ENCODE results near the gene RASSF5.

Gene RASSF5

GRCh38 chr1:206591226-206591625, 83.9 kb downstream of the RASSF5 start:
- H3K4me2 ChIP-seq (ENCODE audit: low read length) = no peak overlapping the region
- H3K36me3 ChIP-seq (replicated peaks; ENCODE audit: low read depth, low read length) = peaks cover 78% of the 10 kb centered on the region
- no peak overlapping the region for H2AFZ ChIP-seq (ENCODE audit: low read depth, low read length)
- peaks cover 5% of the 10 kb centered on the region; the same call in 1 of the 2 replicates for H4K20me1 ChIP-seq (ENCODE audit: insufficient read depth, low read length)
- H3K27me3 ChIP-seq (ENCODE audit: low read depth, low read length) = no peaks in the 10 kb centered on the region
- H3K27ac ChIP-seq (ENCODE audit: low read length) = no peak overlapping the region
- no peak overlapping the region for H3K4me3 ChIP-seq (ENCODE audit: low read length)
- no peaks in the 10 kb centered on the region for H3K79me2 ChIP-seq (ENCODE audit: low read length)
- H3K4me1 ChIP-seq (ENCODE audit: low read length) = peaks cover 5% of the 10 kb centered on the region; the same call in 1 of the 2 replicates
- no peak overlapping the region for H3K9ac ChIP-seq (ENCODE audit: low read length)
- TF ChIP-seq EZH2phosphoT487 (IDR thresholded peaks at IDR 0.05; ENCODE audit: low read depth) = no peak
- TF ChIP-seq CTCF (IDR thresholded peaks at IDR 0.05; ENCODE audit: low read depth, low read length) = no peak
- no peaks in the 10 kb centered on the region for H3K9me3 ChIP-seq (ENCODE audit: insufficient read depth, low read length)

- H3K27ac ChIP-seq (ENCODE audit: low read length) = no peak overlapping the region
- H3K36me3 ChIP-seq (replicated peaks; ENCODE audit: low read depth, low read length) = peaks cover 75% of the 10 kb centered on the region
Observed at GRCh38 chr1:206591696-206592095, 84.4 kb downstream of the RASSF5 start.

GRCh38 chr1:206593351-206593925, 86.1 kb downstream of the RASSF5 start:
- Histone ChIP-seq H3K36me3 (replicated peaks; ENCODE audit: low read depth, low read length) (peaks cover 71% of the 10 kb centered on the region), H3K4me3 (ENCODE audit: low read length) (no peak overlapping the region)
- TF ChIP-seq CTCF (IDR thresholded peaks at IDR 0.05; ENCODE audit: low read depth, low read length) (no peak), EZH2phosphoT487 (IDR thresholded peaks at IDR 0.05; ENCODE audit: low read depth) (no peak)

More at GRCh38 chr1:206591696-206592095, 84.4 kb downstream of the RASSF5 start:
- H4K20me1 ChIP-seq (ENCODE audit: insufficient read depth, low read length) = peaks cover 5% of the 10 kb centered on the region; the same call in 1 of the 2 replicates
- H2AFZ ChIP-seq (ENCODE audit: low read depth, low read length) = no peak overlapping the region
- no peak overlapping the region for H3K4me3 ChIP-seq (ENCODE audit: low read length)
- no peak overlapping the region for H3K4me2 ChIP-seq (ENCODE audit: low read length)
- no peaks in the 10 kb centered on the region for H3K27me3 ChIP-seq (ENCODE audit: low read depth, low read length)
- TF ChIP-seq EZH2phosphoT487 (IDR thresholded peaks at IDR 0.05; ENCODE audit: low read depth) = no peak
- TF ChIP-seq CTCF (IDR thresholded peaks at IDR 0.05; ENCODE audit: low read depth, low read length) = no peak
- H3K9me3 ChIP-seq (ENCODE audit: insufficient read depth, low read length) = no peaks in the 10 kb centered on the region
- H3K79me2 ChIP-seq (ENCODE audit: low read length) = no peaks in the 10 kb centered on the region
- H3K4me1 ChIP-seq (ENCODE audit: low read length) = peaks cover 5% of the 10 kb centered on the region; the same call in 1 of the 2 replicates
- no peak overlapping the region for H3K9ac ChIP-seq (ENCODE audit: low read length)

GRCh38 chr1:206595581-206596318, 88.4 kb downstream of the RASSF5 start:
- Histone ChIP-seq H3K4me3 (ENCODE audit: low read length) (no peak overlapping the region), H3K4me1 (ENCODE audit: low read length) (no peaks in the 10 kb centered on the region), H3K27ac (ENCODE audit: low read length) (no peak overlapping the region), H3K4me2 (ENCODE audit: low read length) (no peak overlapping the region), H4K20me1 (ENCODE audit: insufficient read depth, low read length) (no peaks in the 10 kb centered on the region), H3K9ac (ENCODE audit: low read length) (no peak overlapping the region), H3K27me3 (ENCODE audit: low read depth, low read length) (no peaks in the 10 kb centered on the region), H3K79me2 (ENCODE audit: low read length) (no peaks in the 10 kb centered on the region), H3K9me3 (ENCODE audit: insufficient read depth, low read length) (no peaks in the 10 kb centered on the region), H2AFZ (ENCODE audit: low read depth, low read length) (no peak overlapping the region), H3K36me3 (replicated peaks; ENCODE audit: low read depth, low read length) (peaks cover 69% of the 10 kb centered on the region)
- TF ChIP-seq EZH2phosphoT487 (IDR thresholded peaks at IDR 0.05; ENCODE audit: low read depth) (no peak), CTCF (IDR thresholded peaks at IDR 0.05; ENCODE audit: low read depth, low read length) (no peak)

More at GRCh38 chr1:206593351-206593925, 86.1 kb downstream of the RASSF5 start:
- H3K9me3 ChIP-seq (ENCODE audit: insufficient read depth, low read length) = no peaks in the 10 kb centered on the region
- peaks cover 5% of the 10 kb centered on the region; the same call in 1 of the 2 replicates for H3K4me1 ChIP-seq (ENCODE audit: low read length)
- H3K4me2 ChIP-seq (ENCODE audit: low read length) = no peak overlapping the region
- no peak overlapping the region for H3K9ac ChIP-seq (ENCODE audit: low read length)
- H3K27ac ChIP-seq (ENCODE audit: low read length) = no peak overlapping the region
- no peaks in the 10 kb centered on the region for H3K27me3 ChIP-seq (ENCODE audit: low read depth, low read length)
- H3K79me2 ChIP-seq (ENCODE audit: low read length) = no peaks in the 10 kb centered on the region
- H4K20me1 ChIP-seq (ENCODE audit: insufficient read depth, low read length) = peaks cover 5% of the 10 kb centered on the region; the same call in 1 of the 2 replicates
- H2AFZ ChIP-seq (ENCODE audit: low read depth, low read length) = no peak overlapping the region
